Measurements from ENCODE around the gene TBC1D32. TPM values are rescaled to one million over a fixed set of nuclear protein-coding genes. Genes with fewer than 3 reads are reported as not detected.
"Not testable (repeated sequence)": the region's sequence is repeated elsewhere in the genome, so short reads cannot be mapped to it uniquely, and the experiment has no call there.

The TBC1D32 gene
- total RNA-seq, 4 donors from 2014 or later = 16.5 to 29.2 (median 27.0) TPM

GRCh38 chr6:121187200-121187832 lies 147.0 kb downstream of the TBC1D32 start:
- Histone ChIP-seq H3K27ac (no peak overlapping the region), H3K27me3 (no peaks in the 10 kb centered on the region), H3K4me3 (no peak overlapping the region), H3K36me3 (no peaks in the 10 kb centered on the region), H3K4me1 (no peaks in the 10 kb centered on the region), H3K9me3 (no peaks in the 10 kb centered on the region)
- TF ChIP-seq CTCF (IDR thresholded peaks at IDR 0.05) = no peak
- TF ChIP-seq POLR2A (IDR thresholded peaks at IDR 0.05) = no peak
- no peak for DNase-seq

GRCh38 chr6:121183742-121184141 lies 150.5 kb downstream of the TBC1D32 start:
- no peaks in the 10 kb centered on the region for H3K9me3 ChIP-seq
- no peak for TF ChIP-seq CTCF (IDR thresholded peaks at IDR 0.05)
- H3K27me3 ChIP-seq = no peaks in the 10 kb centered on the region
- no peak overlapping the region for H3K27ac ChIP-seq
- H3K4me3 ChIP-seq = no peak overlapping the region
- peaks cover 0 to 5% (median 0%) of the 10 kb centered on the region in 3 donors for H3K36me3 ChIP-seq
- DNase-seq = no peak
- no peaks in the 10 kb centered on the region for H3K4me1 ChIP-seq

GRCh38 chr6:121175827-121176226 lies 158.5 kb downstream of the TBC1D32 start:
- DNase-seq = no peak
- TF ChIP-seq POLR2A (IDR thresholded peaks at IDR 0.05) (no peak), CTCF (IDR thresholded peaks at IDR 0.05) (no peak)

GRCh38 chr6:121172451-121172850 lies 161.8 kb downstream of the TBC1D32 start:
- H3K27ac ChIP-seq, H3K4me1 ChIP-seq, H3K27me3 ChIP-seq, H3K36me3 ChIP-seq, DNase-seq, H3K9me3 ChIP-seq, H3K4me3 ChIP-seq: not testable (repeated sequence)

More at GRCh38 chr6:121175827-121176226, 158.5 kb downstream of the TBC1D32 start:
- H3K4me1 ChIP-seq = no peaks in the 10 kb centered on the region
- H3K36me3 ChIP-seq = no peaks in the 10 kb centered on the region
- no peak overlapping the region for H3K27ac ChIP-seq
- no peaks in the 10 kb centered on the region for H3K27me3 ChIP-seq
- H3K9me3 ChIP-seq = no peaks in the 10 kb centered on the region
- H3K4me3 ChIP-seq = no peak overlapping the region

- TF ChIP-seq CTCF (IDR thresholded peaks at IDR 0.05) = no peak
- TF ChIP-seq POLR2A (IDR thresholded peaks at IDR 0.05) = no peak
- DNase-seq = no peak
- Histone ChIP-seq H3K36me3 (no peaks in the 10 kb centered on the region), H3K27ac (no peak overlapping the region), H3K9me3 (no peaks in the 10 kb centered on the region), H3K27me3 (no peaks in the 10 kb centered on the region), H3K4me3 (no peak overlapping the region), H3K4me1 (no peaks in the 10 kb centered on the region)
These were observed 162.4 kb downstream of the TBC1D32 start for GRCh38 chr6:121171879-121172278.

- H3K4me1 ChIP-seq = no peaks in the 10 kb centered on the region
- H3K27me3 ChIP-seq = no peaks in the 10 kb centered on the region
- TF ChIP-seq POLR2A (IDR thresholded peaks at IDR 0.05) = no peak
- TF ChIP-seq CTCF (IDR thresholded peaks at IDR 0.05) = no peak
- peaks cover 0 to 10% (median 0%) of the 10 kb centered on the region in 3 donors for H3K36me3 ChIP-seq
- H3K27ac ChIP-seq = no peak overlapping the region
- H3K4me3 ChIP-seq = no peak overlapping the region
- H3K9me3 ChIP-seq = no peaks in the 10 kb centered on the region
- DNase-seq = no peak
These were observed 172.4 kb downstream of the TBC1D32 start for GRCh38 chr6:121161886-121162285.
